ENCODE data around the gene SGPL1.

SGPL1 gene

DNA sequence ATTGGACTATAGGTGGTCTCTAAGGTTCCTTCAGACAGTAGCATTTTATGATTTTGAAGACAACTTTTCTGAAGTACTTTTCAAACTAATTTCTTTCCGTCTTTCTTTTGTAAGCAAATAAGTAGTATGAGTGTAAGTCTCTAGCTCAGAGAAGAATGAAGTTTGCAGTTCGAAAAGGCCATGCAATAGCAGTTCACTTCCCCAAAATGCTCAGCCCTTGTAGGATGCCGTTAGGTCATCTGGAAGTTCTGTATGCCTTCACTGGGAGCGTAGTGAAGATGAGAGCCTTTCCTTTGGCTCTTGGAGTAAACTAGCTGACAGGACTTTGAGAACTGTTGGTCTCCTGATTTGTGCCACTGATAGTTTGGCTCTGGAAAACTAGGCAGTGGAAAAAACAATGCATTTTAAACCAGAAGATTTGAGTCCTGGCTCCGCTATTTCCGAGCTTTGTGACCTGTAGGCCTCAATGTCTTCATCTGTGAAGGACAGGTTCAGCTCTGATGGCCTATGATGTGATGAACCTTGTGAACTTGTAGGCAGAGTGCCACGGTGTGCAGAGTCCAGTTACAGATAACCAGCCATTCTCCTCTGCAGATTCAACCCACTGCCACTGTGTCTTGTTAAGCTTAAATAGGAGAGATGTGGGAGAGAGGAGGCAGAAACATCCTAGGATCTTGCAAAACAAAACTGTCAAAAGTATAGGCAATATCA, 18.8 kb downstream of the SGPL1 start:
- peak in 1 of 2 experiments; percentile 38 for DNase-seq (ENCODE audit: low read depth in 1 of 2, low spot score in 1 of 2)
- TF ChIP-seq SPI1 (IDR thresholded peaks at IDR 0.05; ENCODE audit: borderline replicate concordance, low read depth) = peak; percentile 94
- TF ChIP-seq, protein P1, sequence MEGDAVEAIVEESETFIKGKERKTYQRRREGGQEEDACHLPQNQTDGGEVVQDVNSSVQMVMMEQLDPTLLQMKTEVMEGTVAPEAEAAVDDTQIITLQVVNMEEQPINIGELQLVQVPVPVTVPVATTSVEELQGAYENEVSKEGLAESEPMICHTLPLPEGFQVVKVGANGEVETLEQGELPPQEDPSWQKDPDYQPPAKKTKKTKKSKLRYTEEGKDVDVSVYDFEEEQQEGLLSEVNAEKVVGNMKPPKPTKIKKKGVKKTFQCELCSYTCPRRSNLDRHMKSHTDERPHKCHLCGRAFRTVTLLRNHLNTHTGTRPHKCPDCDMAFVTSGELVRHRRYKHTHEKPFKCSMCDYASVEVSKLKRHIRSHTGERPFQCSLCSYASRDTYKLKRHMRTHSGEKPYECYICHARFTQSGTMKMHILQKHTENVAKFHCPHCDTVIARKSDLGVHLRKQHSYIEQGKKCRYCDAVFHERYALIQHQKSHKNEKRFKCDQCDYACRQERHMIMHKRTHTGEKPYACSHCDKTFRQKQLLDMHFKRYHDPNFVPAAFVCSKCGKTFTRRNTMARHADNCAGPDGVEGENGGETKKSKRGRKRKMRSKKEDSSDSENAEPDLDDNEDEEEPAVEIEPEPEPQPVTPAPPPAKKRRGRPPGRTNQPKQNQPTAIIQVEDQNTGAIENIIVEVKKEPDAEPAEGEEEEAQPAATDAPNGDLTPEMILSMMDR (IDR thresholded peaks at IDR 0.05; ENCODE audit: insufficient read depth, low read length) = no peak
- H3K27ac ChIP-seq (replicated peaks) = no peak overlapping the region
- no peak overlapping the region for H3K4me3 ChIP-seq (replicated peaks; ENCODE audit: insufficient read depth, low read length)
- no peaks in the 10 kb centered on the region for H3K27me3 ChIP-seq (ENCODE audit: insufficient read depth, poor library complexity, severe bottlenecking)

DNA sequence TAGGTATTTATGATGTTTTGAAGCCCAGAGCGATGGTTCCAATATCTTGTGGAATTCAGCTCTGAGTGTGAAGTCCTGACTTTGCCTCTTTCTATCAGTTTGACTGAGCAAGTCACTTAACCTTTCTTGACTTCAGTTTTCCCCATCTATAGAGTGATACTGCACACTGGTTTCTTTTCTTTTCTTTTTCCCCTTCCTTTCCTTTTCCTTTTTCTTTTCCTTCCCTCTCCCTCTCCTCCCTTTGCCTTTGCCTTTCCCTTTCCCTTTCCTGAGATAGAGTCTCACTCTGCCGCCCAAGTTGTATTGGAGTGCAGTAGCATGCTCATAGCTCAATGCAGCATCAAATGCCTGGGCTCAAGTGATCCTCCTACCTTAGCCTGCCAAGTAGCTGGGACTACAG, 20.6 kb downstream of the SGPL1 start:
- no peak for DNase-seq (ENCODE audit: low read depth in 1 of 2, low spot score in 1 of 2)
- Histone ChIP-seq H3K4me3 (replicated peaks; ENCODE audit: insufficient read depth, low read length) (no peak overlapping the region), H3K27me3 (ENCODE audit: insufficient read depth, poor library complexity, severe bottlenecking) (no peaks in the 10 kb centered on the region), H3K27ac (replicated peaks) (no peak overlapping the region)
- TF ChIP-seq SPI1 (IDR thresholded peaks at IDR 0.05; ENCODE audit: borderline replicate concordance, low read depth) = no peak
- TF ChIP-seq GABPA (IDR thresholded peaks at IDR 0.05; ENCODE audit: low read depth) = no peak
- TF ChIP-seq POLR2AphosphoS5 (IDR thresholded peaks at IDR 0.05; ENCODE audit: low read depth) = no peak
- TF ChIP-seq, protein P1 (IDR thresholded peaks at IDR 0.05; ENCODE audit: insufficient read depth, low read length) = no peak
- TF ChIP-seq, protein P2, sequence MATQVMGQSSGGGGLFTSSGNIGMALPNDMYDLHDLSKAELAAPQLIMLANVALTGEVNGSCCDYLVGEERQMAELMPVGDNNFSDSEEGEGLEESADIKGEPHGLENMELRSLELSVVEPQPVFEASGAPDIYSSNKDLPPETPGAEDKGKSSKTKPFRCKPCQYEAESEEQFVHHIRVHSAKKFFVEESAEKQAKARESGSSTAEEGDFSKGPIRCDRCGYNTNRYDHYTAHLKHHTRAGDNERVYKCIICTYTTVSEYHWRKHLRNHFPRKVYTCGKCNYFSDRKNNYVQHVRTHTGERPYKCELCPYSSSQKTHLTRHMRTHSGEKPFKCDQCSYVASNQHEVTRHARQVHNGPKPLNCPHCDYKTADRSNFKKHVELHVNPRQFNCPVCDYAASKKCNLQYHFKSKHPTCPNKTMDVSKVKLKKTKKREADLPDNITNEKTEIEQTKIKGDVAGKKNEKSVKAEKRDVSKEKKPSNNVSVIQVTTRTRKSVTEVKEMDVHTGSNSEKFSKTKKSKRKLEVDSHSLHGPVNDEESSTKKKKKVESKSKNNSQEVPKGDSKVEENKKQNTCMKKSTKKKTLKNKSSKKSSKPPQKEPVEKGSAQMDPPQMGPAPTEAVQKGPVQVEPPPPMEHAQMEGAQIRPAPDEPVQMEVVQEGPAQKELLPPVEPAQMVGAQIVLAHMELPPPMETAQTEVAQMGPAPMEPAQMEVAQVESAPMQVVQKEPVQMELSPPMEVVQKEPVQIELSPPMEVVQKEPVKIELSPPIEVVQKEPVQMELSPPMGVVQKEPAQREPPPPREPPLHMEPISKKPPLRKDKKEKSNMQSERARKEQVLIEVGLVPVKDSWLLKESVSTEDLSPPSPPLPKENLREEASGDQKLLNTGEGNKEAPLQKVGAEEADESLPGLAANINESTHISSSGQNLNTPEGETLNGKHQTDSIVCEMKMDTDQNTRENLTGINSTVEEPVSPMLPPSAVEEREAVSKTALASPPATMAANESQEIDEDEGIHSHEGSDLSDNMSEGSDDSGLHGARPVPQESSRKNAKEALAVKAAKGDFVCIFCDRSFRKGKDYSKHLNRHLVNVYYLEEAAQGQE (IDR thresholded peaks at IDR 0.05; ENCODE audit: insufficient replicate concordance, low read depth) = no peak

DNA sequence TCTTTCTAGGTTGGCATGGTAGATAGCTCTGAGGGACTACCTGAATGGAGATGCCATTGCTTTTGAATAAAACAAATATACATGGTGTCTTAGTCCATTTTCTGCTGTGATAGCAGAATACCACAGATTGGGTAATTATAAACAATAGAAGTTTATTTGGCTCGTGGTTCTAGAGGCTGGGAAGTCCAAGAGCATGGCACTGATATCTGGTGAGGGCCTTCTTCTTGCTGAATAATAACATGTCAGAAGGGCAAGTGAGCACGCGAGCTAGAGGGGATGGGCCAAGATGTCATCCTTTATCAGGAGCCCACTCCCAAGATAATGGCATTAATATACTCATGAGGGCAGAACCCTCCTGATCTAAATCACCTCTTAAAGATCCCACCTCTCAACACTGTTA, 21.9 kb downstream of the SGPL1 start:
- TF ChIP-seq, protein P1 (IDR thresholded peaks at IDR 0.05; ENCODE audit: insufficient read depth, low read length) = no peak
- TF ChIP-seq, protein P2 (IDR thresholded peaks at IDR 0.05; ENCODE audit: insufficient replicate concordance, low read depth) = no peak
- H3K27ac ChIP-seq (replicated peaks) = no peak overlapping the region
- no peak overlapping the region for H3K4me3 ChIP-seq (replicated peaks; ENCODE audit: insufficient read depth, low read length)
- no peak for DNase-seq (ENCODE audit: low read depth in 1 of 2, low spot score in 1 of 2)
- H3K27me3 ChIP-seq (ENCODE audit: insufficient read depth, poor library complexity, severe bottlenecking) = no peaks in the 10 kb centered on the region

DNA sequence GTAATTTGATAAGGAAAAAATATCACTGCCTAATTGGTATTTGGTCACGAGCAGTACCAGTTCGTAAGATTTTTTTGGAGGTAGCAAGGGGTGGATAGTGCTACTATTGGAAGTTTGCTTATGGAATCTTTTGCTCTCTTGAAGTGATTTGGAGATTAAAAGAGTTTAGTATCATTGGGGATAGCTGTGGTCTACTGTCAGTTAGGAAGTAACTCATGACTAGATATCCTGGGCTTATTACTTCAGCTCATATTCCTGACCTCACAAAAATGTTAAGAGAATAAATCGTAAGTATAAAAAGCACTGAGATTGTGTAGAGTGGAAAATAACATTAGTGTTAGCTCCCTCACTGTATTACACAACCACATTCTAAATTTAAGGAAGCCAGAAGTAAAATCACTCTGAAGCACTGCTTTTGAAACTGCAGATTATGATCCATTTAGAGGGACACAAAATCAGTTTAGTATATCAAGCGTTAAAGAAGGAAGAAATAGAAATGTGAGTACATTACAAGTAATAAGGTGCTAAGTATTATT, 22.6 kb downstream of the SGPL1 start:
- no peak for DNase-seq (ENCODE audit: low read depth in 1 of 2, low spot score in 1 of 2)
- Histone ChIP-seq H3K27ac (replicated peaks) (no peak overlapping the region), H3K4me3 (replicated peaks; ENCODE audit: insufficient read depth, low read length) (no peak overlapping the region), H3K27me3 (ENCODE audit: insufficient read depth, poor library complexity, severe bottlenecking) (no peaks in the 10 kb centered on the region)
- no peak for TF ChIP-seq POLR2AphosphoS5 (IDR thresholded peaks at IDR 0.05; ENCODE audit: low read depth)
- TF ChIP-seq, protein P2 (IDR thresholded peaks at IDR 0.05; ENCODE audit: insufficient replicate concordance, low read depth) = no peak
- TF ChIP-seq SPI1 (IDR thresholded peaks at IDR 0.05; ENCODE audit: borderline replicate concordance, low read depth) = no peak
- TF ChIP-seq, protein P1 (IDR thresholded peaks at IDR 0.05; ENCODE audit: insufficient read depth, low read length) = no peak
- TF ChIP-seq GABPA (IDR thresholded peaks at IDR 0.05; ENCODE audit: low read depth) = no peak
